HG03280 (cell line): ENCODE measurements around the gene SNCB.

Experiments
- ATAC-seq: cut with Tn5 transposase; IDR thresholded peaks from one replicate; pipeline ENCODE4 v1.9.1; 2021; ENCODE audit warnings: mild to moderate bottlenecking, moderate library complexity; ENCODE audit not compliant: unreplicated experiment

The SNCB gene

DNA sequence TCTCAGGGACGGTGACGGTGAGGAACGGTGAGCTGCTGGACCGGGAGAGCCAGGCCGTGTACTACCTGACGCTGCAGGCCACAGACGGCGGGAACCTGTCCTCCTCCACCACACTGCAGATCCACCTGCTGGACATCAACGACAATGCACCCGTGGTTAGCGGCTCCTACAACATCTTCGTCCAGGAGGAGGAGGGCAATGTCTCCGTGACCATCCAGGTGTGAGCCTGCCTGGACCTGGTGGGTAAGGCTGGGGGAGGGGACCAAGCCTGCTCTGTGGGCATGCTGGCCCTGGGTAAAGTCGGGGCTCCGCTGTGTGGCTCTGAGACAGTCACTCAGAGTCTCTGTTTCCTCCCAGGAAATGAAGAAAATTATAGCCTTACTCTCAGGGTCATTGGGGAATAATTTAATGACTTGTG lies 51.9 kb downstream of the SNCB start:
- ATAC-seq: no peak

GRCh38 chr5:176577312-176578176 lies 52.8 kb downstream of the SNCB start:
- ATAC-seq: no peak

- ATAC-seq: no peak
These were observed 54.6 kb downstream of the SNCB start for GRCh38 chr5:176575488-176576422.

DNA sequence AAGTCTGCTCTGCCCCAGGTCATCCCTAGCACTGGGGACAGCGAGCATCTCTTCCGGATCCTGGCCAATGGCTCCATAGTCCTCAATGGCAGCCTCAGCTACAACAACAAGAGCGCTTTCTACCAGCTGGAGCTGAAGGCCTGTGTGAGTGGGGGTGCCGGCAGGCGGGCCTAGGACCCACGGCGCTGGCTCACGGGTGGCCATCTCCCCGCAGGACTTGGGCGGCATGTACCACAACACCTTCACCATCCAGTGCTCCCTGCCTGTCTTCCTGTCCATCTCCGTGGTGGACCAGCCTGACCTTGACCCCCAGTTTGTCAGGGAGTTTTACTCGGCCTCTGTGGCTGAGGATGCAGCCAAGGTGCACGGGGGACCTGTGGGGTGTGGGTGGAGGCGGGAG lies 55.3 kb downstream of the SNCB start:
- no peak for ATAC-seq

GRCh38 chr5:176574297-176574591 lies 56.1 kb downstream of the SNCB start:
- ATAC-seq: no peak

DNA sequence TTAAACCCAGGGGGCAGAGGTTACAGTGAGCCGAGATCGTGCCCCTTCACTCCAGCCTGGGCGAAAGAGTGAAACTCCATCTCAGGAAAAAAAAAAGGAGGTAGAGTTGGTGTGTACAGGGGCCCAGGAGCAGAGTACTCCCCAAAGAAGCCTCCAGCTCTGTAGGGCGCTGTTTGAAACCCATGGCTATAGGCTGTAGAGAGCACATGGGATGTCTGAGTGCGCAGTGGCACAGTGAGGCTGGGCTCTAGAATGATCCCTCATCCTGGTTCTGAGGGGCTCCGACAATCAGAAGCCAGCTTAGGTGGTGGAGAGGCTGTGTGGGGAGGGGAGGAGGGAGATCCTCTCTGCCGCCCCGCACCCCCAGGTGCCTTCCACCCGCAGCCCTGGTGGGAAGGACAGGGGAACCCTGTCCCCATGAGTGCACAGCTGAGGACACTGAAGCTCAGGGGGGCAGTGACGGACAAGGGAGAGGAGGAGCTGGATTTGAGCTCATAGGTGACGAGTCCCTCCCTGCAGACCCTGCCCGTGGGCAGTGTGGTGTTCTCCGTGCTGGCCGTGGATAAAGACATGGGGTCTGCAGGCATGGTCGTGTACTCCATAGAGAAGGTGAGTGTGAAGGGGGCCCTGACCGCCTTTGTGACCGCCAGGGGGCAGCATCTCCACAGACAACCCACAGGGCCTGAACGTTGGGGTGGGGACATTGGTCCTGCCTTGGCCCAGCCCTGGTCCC lies 56.6 kb downstream of the SNCB start:
- peak; percentile 78 for ATAC-seq
